ENCODE data around the gene BNC1.

GRCh38 chr15:83250781-83251180 lies 33.7 kb downstream of the BNC1 start:
- TF ChIP-seq ATF7 (IDR thresholded peaks at IDR 0.05; ENCODE audit: low read depth) (no peak), POLR2A (IDR thresholded peaks at IDR 0.05; ENCODE audit: low read depth, low read length) (no peak), ESRRA (IDR thresholded peaks at IDR 0.05; ENCODE audit: low read length) (no peak), JUNB (IDR thresholded peaks at IDR 0.05) (no peak), TAF1 (IDR thresholded peaks at IDR 0.05; ENCODE audit: borderline replicate concordance, low read depth, low read length) (no peak), CTCF (IDR thresholded peaks at IDR 0.05 in 2 of 3, conservative IDR thresholded peaks at IDR 0.05 in 1 of 3; ENCODE audit: control insufficient read depth in 2 of 3, extremely low read depth in 1 of 3, insufficient read depth in 1 of 3, low read depth in 3 of 3, low read length in 3 of 3) (no peak), HDAC6 (IDR thresholded peaks at IDR 0.05; ENCODE audit: unreplicated experiment) (no peak), SMARCA5 (IDR thresholded peaks at IDR 0.05) (no peak), RAD21 (IDR thresholded peaks at IDR 0.05; ENCODE audit: insufficient read depth, low read depth, low read length) (no peak), RFX5 (IDR thresholded peaks at IDR 0.05; ENCODE audit: low read depth, low read length) (no peak)
- TF ChIP-seq, protein P1, sequence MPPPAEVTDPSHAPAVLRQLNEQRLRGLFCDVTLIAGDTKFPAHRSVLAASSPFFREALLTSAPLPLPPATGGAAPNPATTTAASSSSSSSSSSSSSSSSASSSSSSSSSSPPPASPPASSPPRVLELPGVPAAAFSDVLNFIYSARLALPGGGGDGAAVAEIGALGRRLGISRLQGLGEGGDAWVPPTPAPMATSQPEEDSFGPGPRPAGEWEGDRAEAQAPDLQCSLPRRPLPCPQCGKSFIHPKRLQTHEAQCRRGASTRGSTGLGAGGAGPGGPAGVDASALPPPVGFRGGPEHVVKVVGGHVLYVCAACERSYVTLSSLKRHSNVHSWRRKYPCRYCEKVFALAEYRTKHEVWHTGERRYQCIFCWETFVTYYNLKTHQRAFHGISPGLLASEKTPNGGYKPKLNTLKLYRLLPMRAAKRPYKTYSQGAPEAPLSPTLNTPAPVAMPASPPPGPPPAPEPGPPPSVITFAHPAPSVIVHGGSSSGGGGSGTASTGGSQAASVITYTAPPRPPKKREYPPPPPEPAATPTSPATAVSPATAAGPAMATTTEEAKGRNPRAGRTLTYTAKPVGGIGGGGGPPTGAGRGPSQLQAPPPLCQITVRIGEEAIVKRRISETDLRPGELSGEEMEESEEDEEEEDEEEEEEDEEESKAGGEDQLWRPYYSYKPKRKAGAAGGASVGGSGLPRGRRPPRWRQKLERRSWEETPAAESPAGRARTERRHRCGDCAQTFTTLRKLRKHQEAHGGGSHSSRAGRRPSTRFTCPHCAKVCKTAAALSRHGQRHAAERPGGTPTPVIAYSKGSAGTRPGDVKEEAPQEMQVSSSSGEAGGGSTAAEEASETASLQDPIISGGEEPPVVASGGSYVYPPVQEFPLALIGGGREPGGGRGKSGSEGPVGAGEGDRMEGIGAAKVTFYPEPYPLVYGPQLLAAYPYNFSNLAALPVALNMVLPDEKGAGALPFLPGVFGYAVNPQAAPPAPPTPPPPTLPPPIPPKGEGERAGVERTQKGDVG (CRISPR knock-in tag; IDR thresholded peaks at IDR 0.05), result no peak
- TF ChIP-seq, protein P2, sequence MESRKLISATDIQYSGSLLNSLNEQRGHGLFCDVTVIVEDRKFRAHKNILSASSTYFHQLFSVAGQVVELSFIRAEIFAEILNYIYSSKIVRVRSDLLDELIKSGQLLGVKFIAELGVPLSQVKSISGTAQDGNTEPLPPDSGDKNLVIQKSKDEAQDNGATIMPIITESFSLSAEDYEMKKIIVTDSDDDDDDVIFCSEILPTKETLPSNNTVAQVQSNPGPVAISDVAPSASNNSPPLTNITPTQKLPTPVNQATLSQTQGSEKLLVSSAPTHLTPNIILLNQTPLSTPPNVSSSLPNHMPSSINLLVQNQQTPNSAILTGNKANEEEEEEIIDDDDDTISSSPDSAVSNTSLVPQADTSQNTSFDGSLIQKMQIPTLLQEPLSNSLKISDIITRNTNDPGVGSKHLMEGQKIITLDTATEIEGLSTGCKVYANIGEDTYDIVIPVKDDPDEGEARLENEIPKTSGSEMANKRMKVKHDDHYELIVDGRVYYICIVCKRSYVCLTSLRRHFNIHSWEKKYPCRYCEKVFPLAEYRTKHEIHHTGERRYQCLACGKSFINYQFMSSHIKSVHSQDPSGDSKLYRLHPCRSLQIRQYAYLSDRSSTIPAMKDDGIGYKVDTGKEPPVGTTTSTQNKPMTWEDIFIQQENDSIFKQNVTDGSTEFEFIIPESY (IDR thresholded peaks at IDR 0.05), result no peak

Data from GM12878 (cell line).